ENCODE data around the gene TBC1D22A. TPM values are rescaled to one million over a fixed set of nuclear protein-coding genes. Genes with fewer than 3 reads are reported as not detected.

Gene TBC1D22A
- total RNA-seq, 3 donors from 2014 or later = 19.0 to 23.6 (median 23.6) TPM

- H3K27ac ChIP-seq = no peak overlapping the region
- intact Hi-C loops (cut with DNase I; ENCODE audit: low total_unique reads) = no loop called here
- TF ChIP-seq POLR2AphosphoS5 (IDR thresholded peaks at IDR 0.05) (no peak), CTCF (IDR thresholded peaks at IDR 0.05) (no peak), POLR2A (IDR thresholded peaks at IDR 0.05) (no peak)
- no peaks in the 10 kb centered on the region for H3K9me3 ChIP-seq
- no peaks in the 10 kb centered on the region for H3K27me3 ChIP-seq
- no peak for DNase-seq (ENCODE audit: low spot score in 2 of 2)
- H3K4me3 ChIP-seq = no peak overlapping the region
- H3K36me3 ChIP-seq = no peaks in the 10 kb centered on the region
- no peaks in the 10 kb centered on the region for H3K4me1 ChIP-seq
These were observed 290.0 kb downstream of the TBC1D22A start for GRCh38 chr22:47052236-47053012.

- TF ChIP-seq POLR2A (IDR thresholded peaks at IDR 0.05) (no peak), CTCF (IDR thresholded peaks at IDR 0.05) (no peak), POLR2AphosphoS5 (IDR thresholded peaks at IDR 0.05) (no peak)
- Histone ChIP-seq H3K36me3 (no peaks in the 10 kb centered on the region), H3K9me3 (no peaks in the 10 kb centered on the region), H3K27me3 (no peaks in the 10 kb centered on the region), H3K27ac (no peak overlapping the region), H3K4me3 (no peak overlapping the region), H3K4me1 (no peaks in the 10 kb centered on the region)
- no peak for DNase-seq (ENCODE audit: low spot score in 2 of 2)
- intact Hi-C loops (cut with DNase I; ENCODE audit: low total_unique reads) = no loop called here
These were observed 290.7 kb downstream of the TBC1D22A start for GRCh38 chr22:47053013-47053725.

- no peaks in the 10 kb centered on the region for H3K9me3 ChIP-seq
- H3K36me3 ChIP-seq = no peaks in the 10 kb centered on the region
- H3K4me1 ChIP-seq = no peaks in the 10 kb centered on the region
- DNase-seq (ENCODE audit: low spot score in 2 of 2) = no peak
- H3K27me3 ChIP-seq = no peaks in the 10 kb centered on the region
- no peak for TF ChIP-seq CTCF (IDR thresholded peaks at IDR 0.05)
- TF ChIP-seq POLR2A (IDR thresholded peaks at IDR 0.05) = no peak
- no peak for TF ChIP-seq POLR2AphosphoS5 (IDR thresholded peaks at IDR 0.05)
- intact Hi-C loops (cut with DNase I; ENCODE audit: low total_unique reads) = no loop called here
- H3K4me3 ChIP-seq = no peak overlapping the region
- H3K27ac ChIP-seq = no peak overlapping the region
These were observed 291.3 kb downstream of the TBC1D22A start for GRCh38 chr22:47053726-47054141.

- no peak overlapping the region for H3K4me3 ChIP-seq
- no peak for DNase-seq (ENCODE audit: low spot score in 2 of 2)
- intact Hi-C loops (cut with DNase I; ENCODE audit: low total_unique reads) = no loop called here
These were observed 292.0 kb downstream of the TBC1D22A start for GRCh38 chr22:47054231-47055072.

More at GRCh38 chr22:47054231-47055072, 292.0 kb downstream of the TBC1D22A start:
- Histone ChIP-seq H3K9me3 (no peaks in the 10 kb centered on the region), H3K36me3 (no peaks in the 10 kb centered on the region), H3K27ac (no peak overlapping the region), H3K27me3 (no peaks in the 10 kb centered on the region), H3K4me1 (no peaks in the 10 kb centered on the region)
- TF ChIP-seq POLR2A (IDR thresholded peaks at IDR 0.05) = no peak
- TF ChIP-seq POLR2AphosphoS5 (IDR thresholded peaks at IDR 0.05) = no peak
- no peak for TF ChIP-seq CTCF (IDR thresholded peaks at IDR 0.05)
